GM19043 (cell line): ENCODE data around the gene KRT10.

Source experiments
- ATAC-seq: cut with Tn5 transposase; IDR thresholded peaks from one replicate; pipeline ENCODE4 v1.9.1; 2021; ENCODE audit warnings: low read depth; ENCODE audit not compliant: unreplicated experiment

KRT10 gene

DNA sequence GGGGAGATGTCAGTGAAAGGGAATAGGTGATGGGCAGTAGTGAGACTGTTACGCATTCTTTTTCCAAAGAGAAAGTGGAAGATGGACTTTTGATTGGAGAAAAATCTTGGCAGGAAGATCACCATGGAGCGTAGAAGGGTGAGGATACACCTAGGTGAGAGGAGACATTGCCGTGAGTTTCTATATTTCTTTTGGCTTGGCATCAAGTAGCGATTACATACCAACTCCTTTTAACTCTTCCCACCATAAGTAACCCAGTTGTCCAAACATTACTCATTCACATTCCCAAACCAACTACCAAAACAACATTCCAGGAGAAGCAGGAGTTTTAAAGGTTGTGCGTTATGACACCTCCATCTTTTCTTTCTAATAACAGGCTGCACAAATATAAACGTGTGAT is 11.9 kb downstream of the KRT10 start:
- ATAC-seq, result no peak

DNA sequence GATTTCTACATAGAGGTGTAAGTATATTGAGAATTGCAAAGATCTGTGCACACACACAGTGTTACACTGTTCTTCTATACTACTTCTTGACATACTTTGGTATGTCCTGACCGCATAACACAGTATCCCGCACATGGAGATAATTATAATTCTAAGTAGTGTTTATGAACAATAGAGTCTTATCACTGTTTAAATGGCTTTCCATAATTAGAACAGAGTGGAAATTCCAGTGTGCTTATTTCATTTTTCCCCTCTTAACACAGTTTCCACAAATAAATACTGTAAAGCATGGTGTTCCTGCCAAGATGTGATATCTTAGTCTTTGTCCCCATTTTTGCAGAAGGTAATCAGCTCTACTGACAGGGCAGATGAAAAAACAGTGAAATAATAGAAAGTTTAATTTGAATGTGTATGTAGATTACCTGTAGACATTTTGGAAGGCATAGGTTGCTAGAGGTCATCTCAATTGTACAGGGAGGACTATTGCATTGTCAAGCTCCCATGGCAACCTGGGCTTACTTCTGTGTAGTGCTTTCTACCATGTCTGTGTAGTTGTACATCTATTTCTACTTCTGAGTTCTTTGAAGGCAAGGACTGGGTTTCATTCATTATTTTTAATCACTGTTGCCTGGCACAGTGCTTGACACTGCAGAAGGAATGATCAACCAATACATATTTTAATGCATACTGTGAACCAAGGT is 12.5 kb downstream of the KRT10 start:
- no peak for ATAC-seq

DNA sequence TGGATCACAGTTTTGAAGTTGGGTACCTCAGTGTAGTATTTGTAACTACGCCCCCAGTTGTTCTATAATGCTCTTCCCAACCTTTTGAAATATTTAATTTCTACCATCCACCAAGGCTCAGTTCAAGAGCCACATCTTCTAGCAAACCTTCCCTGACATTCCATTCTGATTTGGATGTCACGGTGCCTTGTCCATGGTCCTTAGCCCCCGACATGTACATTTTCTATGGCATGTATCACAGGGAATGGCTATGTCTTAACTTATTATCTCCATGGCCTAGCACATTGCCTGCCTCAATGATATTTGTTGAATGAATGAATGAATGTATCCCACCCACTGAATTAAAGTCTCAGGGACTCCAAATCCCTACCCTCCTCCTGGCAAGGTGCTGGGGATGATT is 16.3 kb downstream of the KRT10 start:
- no peak for ATAC-seq

DNA sequence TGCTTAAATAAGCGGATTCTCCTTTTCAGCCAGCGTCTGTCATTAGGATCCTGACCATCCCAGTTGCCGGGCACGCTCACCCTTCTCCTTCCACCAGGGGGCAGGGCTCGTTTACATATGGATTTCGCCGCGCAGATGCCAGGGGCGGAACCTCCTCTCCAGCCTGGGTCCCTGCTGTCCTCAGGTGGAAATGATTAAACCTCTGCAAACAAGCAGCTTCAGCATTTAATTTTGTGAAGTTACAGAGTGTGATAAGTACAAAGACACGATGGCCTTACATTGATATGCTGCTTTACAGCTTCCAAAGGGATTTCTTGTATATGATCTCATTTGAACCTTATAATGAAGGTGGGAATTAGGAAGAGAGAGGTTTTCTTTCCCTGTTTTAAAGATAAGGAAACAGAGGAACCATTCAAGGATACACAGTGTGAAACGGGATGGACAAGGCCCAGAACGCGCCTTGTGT is 18.8 kb downstream of the KRT10 start:
- ATAC-seq, result no peak

DNA sequence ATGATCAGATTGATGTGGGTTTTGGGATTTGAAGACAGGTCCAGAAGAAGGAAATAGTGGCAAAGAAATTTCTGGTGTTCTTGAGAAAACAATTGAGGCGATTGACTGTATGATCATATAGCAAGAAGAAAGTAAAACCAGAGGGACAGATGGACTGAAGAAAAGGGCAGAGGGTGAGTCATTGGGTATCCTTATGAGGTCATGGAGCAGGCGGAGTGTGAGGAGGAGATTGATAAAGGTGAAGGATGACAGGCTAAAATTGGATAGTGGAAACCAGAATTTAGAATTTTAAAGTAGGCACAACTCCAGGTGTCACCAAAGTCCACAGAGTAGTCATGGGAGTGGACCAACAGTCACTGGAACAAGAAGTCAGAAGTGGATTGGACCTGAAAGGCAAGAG is 21.3 kb downstream of the KRT10 start:
- no peak for ATAC-seq

DNA sequence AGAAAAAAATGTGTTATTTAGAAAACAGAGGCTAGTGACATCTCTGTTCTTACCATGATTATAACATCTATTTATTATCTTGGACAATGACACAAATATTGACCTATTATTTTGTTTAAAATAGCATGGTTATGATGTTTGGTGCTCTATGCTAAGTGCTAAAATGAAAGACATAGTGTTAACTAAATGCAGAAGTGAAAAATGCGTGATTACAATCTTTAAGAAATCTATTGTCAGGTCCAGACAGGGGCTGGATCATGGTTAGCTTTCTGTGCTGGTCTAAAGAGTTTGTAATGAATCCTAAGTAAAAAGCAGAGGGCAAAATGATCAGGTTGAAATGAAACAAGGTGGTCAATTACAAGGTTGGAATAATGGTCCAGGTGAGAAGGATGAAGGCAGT is 22.0 kb downstream of the KRT10 start:
- ATAC-seq, result no peak

DNA sequence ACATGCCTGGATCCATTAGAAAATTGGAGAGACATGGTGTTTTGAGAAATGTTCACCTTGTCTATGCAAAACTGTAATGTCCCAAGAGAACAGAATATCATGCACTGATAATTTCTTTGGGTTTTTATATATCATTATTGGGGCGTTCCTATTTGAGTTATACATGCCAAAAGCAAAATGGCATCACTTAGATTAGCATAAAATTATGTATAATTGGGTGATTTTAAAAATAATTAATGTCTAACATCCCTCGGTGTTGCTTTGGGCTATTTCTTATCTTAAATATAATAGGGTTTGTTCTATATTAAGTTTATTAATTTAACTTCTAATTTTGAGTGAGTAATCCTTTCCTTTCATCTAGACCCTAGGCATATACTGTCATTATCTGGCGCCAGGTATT is 22.6 kb downstream of the KRT10 start, which contains the start of gene KRT28:
KRT28 (minus strand) TSS at position 101 of the 400 bp plus-strand sequence; CDS start at position 35, 66 bp downstream.
- ATAC-seq, result no peak

DNA sequence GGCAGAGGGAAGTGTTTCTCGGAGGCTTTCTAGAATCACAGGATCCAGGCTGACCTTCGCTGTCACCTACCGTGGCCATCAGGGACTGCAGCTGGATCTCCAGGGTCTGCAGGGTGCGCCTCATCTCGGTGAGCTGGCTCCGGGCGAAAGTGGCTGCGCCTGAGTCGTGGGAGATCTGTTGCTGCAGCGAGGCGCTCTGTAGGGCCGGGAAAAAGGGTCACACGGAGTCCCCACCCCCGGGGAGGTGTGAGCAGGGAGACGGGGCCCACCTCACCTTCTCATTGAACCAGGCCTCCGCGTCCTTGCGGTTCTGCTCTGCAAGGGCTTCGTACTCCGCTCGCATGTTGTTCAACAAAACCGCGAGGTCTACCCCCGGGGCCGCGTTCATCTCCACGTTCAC is 25.6 kb downstream of the KRT10 start:
- ATAC-seq, result no peak

DNA sequence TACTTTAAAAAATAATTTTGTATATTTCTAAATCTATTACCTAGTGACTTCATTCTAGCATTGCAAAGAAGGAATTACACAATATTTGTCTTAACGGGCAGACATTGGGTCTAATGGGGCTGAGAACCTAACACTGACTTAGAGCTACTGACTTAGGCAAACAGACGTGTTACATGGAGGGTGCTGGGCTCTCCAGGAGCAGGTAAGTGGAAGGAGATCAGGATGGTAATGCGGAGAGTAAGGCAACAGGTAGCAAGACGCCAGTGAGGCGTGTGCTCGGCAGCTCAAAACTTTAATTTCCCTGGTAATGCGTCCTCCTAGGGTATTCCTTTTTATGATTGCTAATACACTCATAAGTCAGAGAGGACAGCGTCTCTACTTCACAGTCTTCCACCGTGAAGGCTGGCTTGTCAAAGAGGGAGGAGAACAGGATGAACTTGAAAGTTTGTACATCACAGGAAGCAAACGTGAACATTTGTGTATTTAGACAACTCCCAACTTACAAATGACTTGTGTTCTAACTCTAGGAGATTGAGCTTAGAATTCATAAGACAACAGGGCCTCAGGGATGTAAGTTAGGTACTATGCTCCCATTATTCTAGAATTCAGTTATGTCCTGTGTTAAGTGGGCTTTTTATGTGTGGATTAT is 27.3 kb downstream of the KRT10 start:
- no peak for ATAC-seq

DNA sequence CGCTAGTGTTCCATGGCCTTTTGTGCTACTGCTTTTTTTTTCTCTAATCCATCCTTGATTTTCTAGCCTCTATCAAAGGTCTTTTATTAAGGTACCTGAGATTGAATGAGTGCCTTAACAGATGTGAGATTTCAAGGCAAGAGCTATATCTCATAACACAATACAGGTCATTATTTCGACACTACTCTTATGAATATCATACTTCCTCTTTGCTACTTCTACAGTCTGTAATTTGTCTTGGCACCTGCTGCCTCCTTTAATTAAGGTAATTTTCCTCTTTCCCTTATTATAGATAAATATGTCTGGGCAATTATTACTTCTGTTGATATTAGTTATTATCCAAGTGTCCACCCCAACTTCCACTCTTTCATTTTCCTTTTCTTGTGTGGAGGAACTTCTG is 27.9 kb downstream of the KRT10 start:
- no peak for ATAC-seq

DNA sequence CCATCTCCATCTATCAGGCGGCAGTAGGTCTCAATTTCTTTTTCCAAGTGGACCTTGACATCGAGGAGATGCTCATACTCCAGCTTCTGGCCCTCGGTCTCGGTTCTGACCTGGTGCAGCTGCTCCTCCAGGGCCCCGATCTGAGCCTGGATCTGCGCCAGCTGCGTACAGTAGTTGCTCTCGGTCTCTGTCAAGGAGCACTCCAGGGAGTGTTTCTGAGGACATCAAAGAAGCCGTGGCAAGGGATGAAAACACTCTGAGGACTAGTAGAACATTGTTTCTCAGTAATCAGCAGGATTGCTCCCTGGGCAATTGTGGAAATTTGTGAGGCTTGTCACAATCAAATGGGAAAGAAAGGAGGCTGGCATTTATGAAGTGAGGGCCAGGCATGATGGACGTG is 28.6 kb downstream of the KRT10 start:
- ATAC-seq, result no peak

DNA sequence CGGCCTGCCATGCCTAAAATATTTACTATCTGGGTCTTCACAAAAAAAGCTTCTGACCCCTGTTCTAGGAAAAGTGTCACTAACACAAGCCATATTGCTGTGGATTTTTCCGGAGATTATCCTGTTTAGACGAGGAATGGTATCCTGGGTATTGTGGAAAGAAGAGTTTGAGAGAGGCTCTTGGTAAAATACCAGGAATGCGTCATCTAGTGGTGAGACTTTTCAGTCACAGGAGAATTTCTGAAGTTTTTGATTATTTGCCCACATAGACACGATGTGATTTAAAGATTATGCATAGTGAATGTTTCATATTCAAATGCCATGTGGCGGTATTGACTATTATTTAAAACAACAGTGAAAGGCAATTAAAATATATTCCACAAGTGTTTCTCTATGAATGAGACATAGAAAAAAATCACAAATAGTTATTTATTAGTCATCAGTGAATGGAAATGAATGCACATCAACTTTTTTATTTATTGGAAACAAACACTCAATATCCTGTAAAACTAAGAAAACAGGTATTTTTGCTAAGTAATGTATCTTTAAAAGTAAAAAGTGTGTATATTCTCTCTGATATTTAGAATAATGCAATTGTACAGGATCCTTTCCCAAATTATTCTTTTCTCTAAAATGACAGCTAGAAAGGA is 30.5 kb downstream of the KRT10 start:
- ATAC-seq, result no peak

DNA sequence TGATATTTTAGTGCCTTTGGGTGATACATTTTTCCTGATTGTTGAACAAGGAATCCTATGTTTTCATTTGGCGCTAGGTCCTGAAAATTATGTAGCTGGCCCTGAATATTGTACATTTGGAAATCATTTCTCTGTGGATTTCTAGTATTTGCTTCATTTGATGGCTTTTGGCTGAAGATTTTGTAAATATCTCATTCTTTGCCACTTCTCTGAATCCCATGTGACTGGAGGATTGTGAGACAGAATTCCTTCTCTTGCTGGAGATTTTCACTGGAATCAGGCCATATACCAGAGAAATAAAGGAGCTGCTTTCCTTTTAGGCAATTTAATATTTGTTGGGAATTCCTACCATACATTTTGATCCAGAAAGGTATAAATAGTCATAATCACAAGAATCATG is 31.3 kb downstream of the KRT10 start:
- ATAC-seq, result no peak

DNA sequence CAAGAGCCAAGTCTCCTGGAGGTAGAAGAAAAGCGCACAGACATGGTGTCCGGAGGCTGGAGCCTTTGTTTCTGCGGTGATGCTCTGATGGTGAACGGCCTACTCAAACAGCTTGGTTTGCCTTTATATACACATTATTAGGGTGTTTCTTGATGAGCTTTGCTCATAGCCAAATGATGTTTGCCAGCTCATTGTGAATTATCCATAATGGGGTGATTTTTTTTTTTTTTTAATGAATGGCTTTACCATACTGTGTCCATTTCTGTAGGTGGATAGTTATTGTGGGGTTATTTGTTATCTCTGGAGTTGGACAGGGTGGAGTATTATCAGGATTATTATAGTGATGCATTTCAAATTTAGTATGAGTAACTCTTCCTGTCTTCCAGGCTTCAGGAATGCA is 40.0 kb downstream of the KRT10 start, which contains the start of gene KRT27:
KRT27 (minus strand) TSS at position 101 of the 400 bp plus-strand sequence; CDS start at position 44, 57 bp downstream.
- ATAC-seq, result no peak

DNA sequence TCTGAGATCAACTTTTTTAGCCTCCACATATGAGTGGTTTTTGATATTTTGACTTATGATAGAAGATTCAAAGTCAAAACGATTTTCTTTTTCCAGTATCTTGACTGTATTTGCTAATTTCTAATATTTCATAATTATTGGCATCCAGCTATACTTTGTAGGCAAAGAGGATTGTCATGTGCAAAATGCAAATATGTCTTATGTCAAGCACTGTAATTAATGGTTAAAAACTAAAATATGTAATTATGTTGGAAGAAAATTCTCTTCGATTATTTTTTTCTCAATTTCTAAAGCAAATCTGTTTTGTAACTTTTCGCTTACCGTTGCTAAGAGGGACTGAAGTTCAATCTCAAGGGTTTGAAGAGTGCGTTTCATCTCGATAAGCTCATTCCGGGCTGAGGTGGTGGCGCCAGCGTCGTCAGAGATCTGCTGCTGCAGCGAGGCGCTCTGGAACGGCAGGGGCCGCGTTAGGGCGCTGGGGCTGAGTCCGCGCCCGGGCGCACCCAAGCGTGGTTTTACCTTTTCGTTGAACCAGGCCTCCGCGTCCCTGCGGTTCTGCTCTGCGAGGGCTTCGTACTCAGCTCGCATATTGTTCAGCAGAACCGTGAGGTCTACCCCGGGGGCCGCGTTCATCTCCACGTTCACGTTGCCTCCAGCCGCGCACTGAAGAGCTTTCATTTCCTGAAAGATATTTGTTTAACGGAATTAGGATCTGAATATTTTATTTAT is 43.1 kb downstream of the KRT10 start:
- no peak for ATAC-seq

DNA sequence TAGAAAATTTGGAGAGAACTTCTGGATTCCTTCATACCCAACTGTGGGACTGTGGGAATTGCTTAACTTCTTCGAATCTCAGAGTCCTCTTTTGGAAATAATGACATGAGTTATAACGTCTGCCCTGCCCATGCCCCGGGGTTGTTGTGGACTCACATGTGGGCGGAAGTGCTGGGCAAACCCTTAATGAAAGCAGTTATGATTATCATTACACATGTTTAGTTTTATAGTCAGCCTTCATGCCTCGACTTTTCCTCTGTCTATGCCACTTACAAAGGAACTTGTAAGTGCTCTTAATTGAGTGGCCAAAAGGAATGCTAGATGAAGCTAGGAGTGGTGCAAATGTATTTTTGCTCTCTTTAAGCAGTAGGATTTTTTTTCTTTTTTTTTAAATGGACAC is 44.0 kb downstream of the KRT10 start:
- ATAC-seq, result no peak

DNA sequence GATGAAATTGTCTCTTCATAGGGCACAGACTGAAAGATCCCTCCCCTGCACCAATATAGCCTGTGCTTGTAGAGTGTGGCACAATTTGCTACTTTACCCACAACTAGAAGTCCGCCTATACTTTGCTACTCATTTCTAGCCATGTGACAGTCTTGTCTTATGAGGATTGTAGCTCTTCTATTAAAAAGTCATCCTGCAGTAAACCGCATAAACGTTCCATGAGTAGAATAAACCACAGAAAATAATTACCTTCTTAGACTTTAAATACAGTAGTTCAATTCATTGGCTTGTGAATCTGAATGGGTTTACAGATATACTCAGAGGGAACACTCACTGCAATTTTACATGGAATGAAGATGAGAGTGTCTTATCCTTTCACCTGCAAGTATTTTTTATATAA is 44.4 kb downstream of the KRT10 start:
- no peak for ATAC-seq

DNA sequence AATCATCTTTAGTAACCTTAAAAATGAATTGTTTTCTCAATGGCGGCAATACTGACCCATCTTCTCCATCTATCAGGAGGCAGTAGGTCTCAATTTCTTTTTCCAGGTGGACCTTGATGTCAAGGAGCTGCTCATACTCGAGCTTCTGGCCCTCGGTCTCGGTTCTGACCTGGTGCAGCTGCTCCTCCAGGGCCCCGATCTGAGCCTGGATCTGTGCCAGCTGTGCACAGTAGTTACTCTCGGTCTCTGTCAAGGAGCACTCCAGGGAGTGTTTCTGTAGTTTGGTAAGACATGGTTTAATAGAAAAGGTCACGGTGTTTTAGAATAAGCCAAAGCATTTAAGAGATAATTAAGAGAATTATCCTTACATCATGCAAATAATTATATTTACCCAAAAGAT is 45.0 kb downstream of the KRT10 start:
- no peak for ATAC-seq

DNA sequence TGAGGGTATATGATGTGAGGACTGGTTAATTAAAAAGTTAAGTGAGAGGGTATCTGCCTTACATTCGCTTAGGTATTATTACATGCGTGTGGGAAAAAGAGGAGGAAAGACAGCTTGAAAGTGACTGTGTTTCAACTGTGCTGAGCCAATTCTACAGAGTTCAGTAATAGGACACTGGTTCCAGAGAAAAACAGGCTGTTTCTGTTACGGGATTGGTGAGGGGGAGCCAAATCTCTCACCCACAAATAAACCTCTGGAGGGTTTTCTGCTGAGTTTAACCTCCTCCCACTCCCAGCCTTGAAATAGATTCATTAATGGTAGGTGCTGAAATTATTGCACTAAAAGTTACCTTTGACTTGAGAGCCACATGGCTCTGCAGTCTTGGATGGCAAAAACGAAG is 46.5 kb downstream of the KRT10 start:
- no peak for ATAC-seq

DNA sequence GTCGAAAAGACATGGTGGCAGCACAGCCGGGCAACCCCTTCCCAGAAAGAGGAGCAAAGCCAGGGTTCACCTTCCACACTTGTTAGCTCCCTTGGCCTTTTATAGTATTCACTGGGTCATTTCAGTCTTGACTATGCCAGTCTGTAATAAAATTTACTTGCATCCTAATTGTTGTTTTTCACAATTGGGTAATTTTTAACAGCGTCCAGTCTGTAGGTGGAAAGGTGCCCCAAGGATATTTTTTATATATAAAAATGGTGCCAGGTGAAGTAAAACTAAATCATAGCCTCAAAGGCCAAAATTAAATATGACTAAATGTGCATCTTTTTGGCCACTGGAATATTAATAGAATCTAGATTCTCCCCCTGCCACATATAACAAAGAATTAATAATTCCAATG is 50.3 kb downstream of the KRT10 start, which contains the start of gene KRT26:
KRT26 (minus strand) TSS at position 101 of the 400 bp plus-strand sequence; CDS start at position 13, 88 bp downstream.
- ATAC-seq, result no peak
